H1 (cell line): ENCODE data around the gene DTNB. TPM values are rescaled to one million over a fixed set of nuclear protein-coding genes. Genes with fewer than 3 reads are reported as not detected.

Experiments
- CTCF ChIA-PET: fragments of 300-600 bp; sonication (Branson Sonifier 250); formaldehyde crosslinking; loops from one replicate; lab custom pipeline; 2021; ENCODE audit not compliant: partially characterized antibody; lab: Charles Lee
- POLR2A ChIA-PET: fragments of 300-600 bp; sonication (Branson Sonifier 250); formaldehyde crosslinking; loops from one replicate; lab custom pipeline; 2021; ENCODE audit warnings: inconsistent platforms; ENCODE audit not compliant: partially characterized antibody; lab: Charles Lee
- DNase-seq, 2 experiments: peaks; one replicate each; pipeline versions ENCODE4 v3.0.0 to v3.0.0-alpha.2; 2010 to 2022; ENCODE audit warnings: low spot score in 2 of 2, low read depth in 1 of 2, mixed read lengths in 1 of 2
- FAIRE-seq: peaks from 2 replicates; lab custom pipeline; 2011; peaks lifted over from hg19 to GRCh38; lab: Jason Lieb, UNC
- H2AFZ ChIP-seq: 2 replicates; pipeline ENCODE4 v1.8.1; 2012; ENCODE audit warnings: low read length, inconsistent platforms
- H2AK5ac ChIP-seq: 2 replicates; pipeline ENCODE4 v1.6.1; 2013; ENCODE audit warnings: low read depth, low read length
- H2BK120ac ChIP-seq: replicated peaks from 2 replicates; pipeline ENCODE3; 2013; ENCODE audit warnings: low read depth, low read length, inconsistent platforms
- H2BK12ac ChIP-seq: 2 replicates; pipeline ENCODE4 v1.6.1; 2013; ENCODE audit warnings: low read depth, low read length
- H2BK15ac ChIP-seq: 2 replicates; pipeline ENCODE4 v1.6.1; 2013; ENCODE audit warnings: low read length
- H2BK20ac ChIP-seq: 2 replicates; pipeline ENCODE4 v1.6.1; 2013; ENCODE audit warnings: low read length
- H2BK5ac ChIP-seq: 2 replicates; pipeline ENCODE4 v1.6.1; 2013; ENCODE audit warnings: low read depth, low read length
- H3K14ac ChIP-seq: 2 replicates; pipeline ENCODE4 v1.6.1; 2013; ENCODE audit warnings: inconsistent platforms; ENCODE audit not compliant: insufficient read length
- H3K18ac ChIP-seq: 2 replicates; pipeline ENCODE4 v1.6.1; 2013; ENCODE audit warnings: low read length; ENCODE audit errors: extremely low read depth
- H3K23ac ChIP-seq: 2 replicates; pipeline ENCODE4 v1.6.1; 2013; ENCODE audit warnings: inconsistent platforms; ENCODE audit not compliant: insufficient read length
- H3K23me2 ChIP-seq: 2 replicates; pipeline ENCODE4 v1.6.1; 2013; ENCODE audit warnings: low read depth, low read length
- H3K27ac ChIP-seq: 2 replicates; pipeline ENCODE4 v1.6.1; 2011; ENCODE audit warnings: low read depth, low read length, inconsistent platforms
- H3K27me3 ChIP-seq, 4 experiments: replicated peaks in 1 of 4; 1 replicate in 1 of 4; 2 replicates in 3 of 4; pipeline versions ENCODE4 v1.6.1 to v1.8.1; 2011 to 2013; ENCODE audit warnings: low read length in 3 of 4, mild to moderate bottlenecking in 3 of 4, inconsistent platforms in 2 of 4, mixed read lengths in 2 of 4, moderate library complexity in 1 of 4; ENCODE audit not compliant: control insufficient read depth in 3 of 4, insufficient read depth in 3 of 4; ENCODE audit errors: extremely low read depth in 1 of 4
- H3K36me3 ChIP-seq, 4 experiments: 2 replicates each; pipeline versions ENCODE4 v1.6.1 to v1.8.1; 2011 to 2013; ENCODE audit warnings: mild to moderate bottlenecking in 4 of 4, low read length in 3 of 4, moderate library complexity in 2 of 4, control low read depth in 1 of 4, inconsistent platforms in 1 of 4; ENCODE audit not compliant: insufficient read depth in 4 of 4, control insufficient read depth in 2 of 4
- H3K4ac ChIP-seq: replicated peaks from 2 replicates; pipeline ENCODE3; 2013; ENCODE audit warnings: low read length, low read depth, mixed read lengths, inconsistent platforms; ENCODE audit not compliant: insufficient read length
- H3K4me1 ChIP-seq, 4 experiments: replicated peaks in 1 of 4; 1 replicate in 1 of 4; 2 replicates in 3 of 4; pipeline versions ENCODE4 v1.6.1 to v1.8.1; 2011 to 2013; ENCODE audit warnings: low read length in 3 of 4, inconsistent platforms in 2 of 4, mixed read lengths in 1 of 4; ENCODE audit not compliant: insufficient read depth in 4 of 4, control insufficient read depth in 3 of 4
- H3K4me2 ChIP-seq, 2 experiments: 2 replicates each; pipeline versions ENCODE4 v1.6.1 to v1.8.1; 2011 to 2013; ENCODE audit warnings: low read depth in 2 of 2, low read length in 2 of 2, control low read depth in 1 of 2, inconsistent platforms in 1 of 2, mild to moderate bottlenecking in 1 of 2; ENCODE audit not compliant: insufficient read depth in 1 of 2
- H3K4me3 ChIP-seq, 4 experiments: fragments of 200-600, 300-600 bp in 1 of 4; sonication (generic), shearing (Covaris generic), sonication (Bioruptor Twin) in 1 of 4; 2 replicates each; pipeline versions ENCODE4 v1.5.1 to v1.8.1; 2011 to 2016; ENCODE audit warnings: low read length in 4 of 4, low read depth in 3 of 4, control low read depth in 2 of 4, inconsistent platforms in 2 of 4, mild to moderate bottlenecking in 2 of 4, mixed read lengths in 1 of 4, moderate library complexity in 1 of 4; ENCODE audit not compliant: insufficient read depth in 2 of 4; ENCODE audit errors: extremely low read depth in 1 of 4
- H3K56ac ChIP-seq: replicated peaks from 2 replicates; pipeline ENCODE3; 2013; ENCODE audit warnings: low read depth, mild to moderate bottlenecking, mixed read lengths, low read length, inconsistent platforms; ENCODE audit not compliant: insufficient read length
- H3K79me1 ChIP-seq: 2 replicates; pipeline ENCODE4 v1.6.1; 2013; ENCODE audit warnings: low read depth, low read length, control low read depth
- H3K79me2 ChIP-seq, 2 experiments: 2 replicates each; pipeline versions ENCODE4 v1.6.1 to v1.8.1; 2012 to 2013; ENCODE audit warnings: low read length in 2 of 2, mild to moderate bottlenecking in 2 of 2, inconsistent platforms in 1 of 2; ENCODE audit not compliant: insufficient read depth in 2 of 2, control insufficient read depth in 1 of 2
- H3K9ac ChIP-seq, 4 experiments: replicated peaks in 1 of 4; 1 replicate in 1 of 4; 2 replicates in 3 of 4; pipeline versions ENCODE4 v1.6.1 to v1.8.1; 2011 to 2013; ENCODE audit warnings: low read depth in 3 of 4, low read length in 3 of 4, control low read depth in 2 of 4, mild to moderate bottlenecking in 2 of 4, moderate library complexity in 2 of 4, inconsistent platforms in 1 of 4; ENCODE audit errors: extremely low read depth in 1 of 4
- H3K9me3 ChIP-seq, 2 experiments: 2 replicates each; pipeline versions ENCODE4 v1.6.1 to v1.8.1; 2012 to 2013; ENCODE audit warnings: mild to moderate bottlenecking in 2 of 2, moderate library complexity in 2 of 2, control low read depth in 1 of 2, inconsistent platforms in 1 of 2, low read depth in 1 of 2, low read length in 1 of 2, mixed read lengths in 1 of 2; ENCODE audit not compliant: insufficient read depth in 2 of 2
- H4K20me1 ChIP-seq, 2 experiments: replicated peaks in 1 of 2; 2 replicates each; pipeline versions ENCODE3 to v1.8.1; 2011 to 2013; ENCODE audit warnings: inconsistent platforms in 2 of 2, low read length in 2 of 2, mild to moderate bottlenecking in 1 of 2; ENCODE audit not compliant: insufficient read depth in 2 of 2, control insufficient read depth in 1 of 2
- H4K5ac ChIP-seq: 2 replicates; pipeline ENCODE4 v1.6.1; 2013; ENCODE audit warnings: low read length, low read depth, mixed read lengths, inconsistent platforms; ENCODE audit not compliant: insufficient read length
- H4K8ac ChIP-seq: 2 replicates; pipeline ENCODE4 v1.8.0; 2013; ENCODE audit warnings: mild to moderate bottlenecking, moderate library complexity, low read length, inconsistent platforms; ENCODE audit not compliant: insufficient read depth; ENCODE audit errors: extremely low read depth
- H4K91ac ChIP-seq: replicated peaks from 2 replicates; pipeline ENCODE3; 2013; ENCODE audit warnings: low read length, mixed read lengths, inconsistent platforms; ENCODE audit not compliant: insufficient read length
- CBX8 ChIP-seq: fragments of 300-800, 300-1000 bp; sonication (generic); IDR thresholded peaks from 2 replicates; pipeline ENCODE4 v1.7.1; 2016; ENCODE audit warnings: low read depth, low read length, borderline replicate concordance
- CHD1 ChIP-seq: IDR thresholded peaks from 2 replicates; pipeline ENCODE4 v1.6.1; 2012; ENCODE audit warnings: low read depth, low read length, improper control_type of control experiment
- CREB1 ChIP-seq: IDR thresholded peaks from 2 replicates; pipeline ENCODE4 v1.6.1; 2012; ENCODE audit warnings: inconsistent platforms
- RXRA ChIP-seq: IDR thresholded peaks from 2 replicates; pipeline ENCODE4 v1.6.1; 2011; ENCODE audit warnings: low read depth, mild to moderate bottlenecking, low read length, moderate library complexity; ENCODE audit not compliant: insufficient read depth
- WGBS, 2 experiments: shearing (Covaris generic) in 1 of 2; methylation state at CpG; one replicate each; pipeline versions ENCODE4 v1.1.6 to v1.1.7; 2013 to 2015; ENCODE audit warnings: low lambda C conversion rate in 2 of 2, mixed read lengths in 2 of 2, inconsistent platforms in 1 of 2, low coverage in 1 of 2, missing lambda C conversion rate in 1 of 2; ENCODE audit not compliant: insufficient replicate concordance in 2 of 2, insufficient coverage in 1 of 2, insufficient read length in 1 of 2; ENCODE audit errors: extremely low coverage in 1 of 2, missing lambda C conversion rate in 1 of 2; 5-methylcytosine and 5-hydroxymethylcytosine counted together
- polyA plus RNA-seq, 7 experiments: library from polyadenylated mRNA; depleted of rRNA in 3 of 7; stranded (reverse) in 5 of 7; unstranded in 2 of 7; fragments of >200 nt in 5 of 7; fragments of 200-250 nt in 2 of 7; gene quantifications; 1 replicate in 5 of 7; 2 replicates in 1 of 7; 4 replicates in 1 of 7; pipeline versions ENCODE4 v1.2.1 to v1.2.3, GENCODE V29; 2011 to 2013; ENCODE audit warnings: missing spikeins in 2 of 7, mixed read lengths in 2 of 7
- total RNA-seq: library from RNA; stranded (reverse); fragmentation: NEBNext Ultra II Directional; extraction: Animal tissue kit (Norgen Biotek cat#: 25700); gene quantifications from 2 replicates; pipeline ENCODE4 v1.2.1, GENCODE V29; 2021

Gene DTNB
- total and polyA plus RNA-seq, 2 of the 8 experiments (the other 6 are each of a cell fraction or from before 2014, with no cell fraction given): 39.6 to 49.5 TPM

DNA sequence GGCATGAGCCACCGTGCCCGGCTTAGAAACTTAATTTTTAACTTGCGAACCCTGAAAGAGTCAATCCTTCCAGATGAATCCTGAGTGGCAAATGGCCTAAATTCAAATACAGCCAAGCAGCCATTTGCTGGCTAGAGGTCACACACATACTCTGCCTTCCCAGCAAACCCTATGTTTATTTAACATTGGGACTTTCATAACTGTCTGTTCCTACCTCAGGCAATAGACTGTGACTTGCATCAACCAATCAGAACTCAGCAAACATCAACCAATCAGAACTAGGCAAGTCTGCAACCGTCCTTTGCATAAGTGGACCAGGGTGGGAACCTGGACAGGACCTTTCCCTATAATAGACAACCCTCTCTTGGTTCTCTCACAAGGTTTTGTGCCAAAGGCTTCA, 127.5 kb downstream of the DTNB start:
- no peak overlapping the region for H2BK15ac ChIP-seq
- H3K79me2 ChIP-seq: no peaks in the 10 kb centered on the region
- no peak overlapping the region for H3K27ac ChIP-seq
- 100% methylated on average over 4 of the region's 4 CpGs; no CpG with 5 or more reads in 1 of the 2 experiments for WGBS, 2 experiments
- CTCF ChIA-PET: interaction anchor here (2.2 kb wide), 1 partner anchor 61 kb away, joined by 6 read pairs; no protein-coding TSS in a partner anchor
- H2BK20ac ChIP-seq: no peak overlapping the region
- H3K23me2 ChIP-seq: no peaks in the 10 kb centered on the region
- H2BK120ac ChIP-seq: no peak overlapping the region
- no peaks in the 10 kb centered on the region for H3K4me1 ChIP-seq
- FAIRE-seq (no peak), DNase-seq (no peak)
- no peak overlapping the region for H4K91ac ChIP-seq
- peaks cover 0 to 2% of the 10 kb centered on the region in 2 experiments for H4K20me1 ChIP-seq
- no peak overlapping the region for H3K18ac ChIP-seq
- no peak overlapping the region for H3K4me3 ChIP-seq
- no peak overlapping the region for H3K23ac ChIP-seq
- no peak overlapping the region for H2AK5ac ChIP-seq
- H4K5ac ChIP-seq: no peak overlapping the region
- H4K8ac ChIP-seq: no peak overlapping the region
- no peak overlapping the region for H2BK12ac ChIP-seq
- H3K9me3 ChIP-seq: no peaks in the 10 kb centered on the region
- H3K56ac ChIP-seq: no peak overlapping the region
- no peaks in the 10 kb centered on the region for H3K36me3 ChIP-seq
- H3K4me2 ChIP-seq: no peak overlapping the region
- no peak overlapping the region for H3K14ac ChIP-seq
- H2AFZ ChIP-seq: no peak overlapping the region
- TF ChIP-seq CBX8 (no peak), RXRA (no peak), CREB1 (no peak), CHD1 (no peak)
- TF ChIP-seq, all 59 proteins: peak for 0
- H3K9ac ChIP-seq: no peak overlapping the region
- H3K27me3 ChIP-seq: no peaks in the 10 kb centered on the region
- H3K79me1 ChIP-seq: no peaks in the 10 kb centered on the region
- H3K4ac ChIP-seq: no peak overlapping the region
- H2BK5ac ChIP-seq: no peak overlapping the region
- POLR2A ChIA-PET: interaction anchor here (0.6 kb wide), 1 partner anchor 1521 kb away, joined by 3 read pairs; no protein-coding TSS in a partner anchor
